ENCODE measurements around the gene CERS5.
"Not testable (repeated sequence)": the region's sequence is repeated elsewhere in the genome, so short reads cannot be mapped to it uniquely, and the experiment has no call there.

Gene CERS5

DNA sequence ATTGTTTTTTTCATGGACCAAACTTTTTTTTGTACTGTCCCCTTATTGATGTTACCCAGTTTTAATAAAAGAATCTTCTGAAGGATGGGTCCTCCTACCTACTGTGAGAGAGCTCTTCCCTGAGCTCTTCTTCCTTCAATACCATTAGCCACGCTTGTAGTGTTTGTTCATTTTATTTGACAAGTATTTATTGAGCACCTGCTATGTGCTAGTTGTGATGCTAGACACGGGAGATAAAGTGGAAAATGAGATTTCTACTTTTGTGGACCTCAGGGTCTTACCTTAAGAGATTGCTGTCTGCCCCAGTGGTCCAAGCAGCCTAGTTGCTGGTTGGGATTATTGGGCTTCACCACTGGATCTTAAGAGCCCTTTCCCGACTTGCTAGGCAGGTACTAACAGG is 66.6 kb downstream of the CERS5 start:
- no peak for DNase-seq

- no peak for DNase-seq
Observed at GRCh38 chr12:50099302-50100008, 67.7 kb downstream of the CERS5 start.

DNA sequence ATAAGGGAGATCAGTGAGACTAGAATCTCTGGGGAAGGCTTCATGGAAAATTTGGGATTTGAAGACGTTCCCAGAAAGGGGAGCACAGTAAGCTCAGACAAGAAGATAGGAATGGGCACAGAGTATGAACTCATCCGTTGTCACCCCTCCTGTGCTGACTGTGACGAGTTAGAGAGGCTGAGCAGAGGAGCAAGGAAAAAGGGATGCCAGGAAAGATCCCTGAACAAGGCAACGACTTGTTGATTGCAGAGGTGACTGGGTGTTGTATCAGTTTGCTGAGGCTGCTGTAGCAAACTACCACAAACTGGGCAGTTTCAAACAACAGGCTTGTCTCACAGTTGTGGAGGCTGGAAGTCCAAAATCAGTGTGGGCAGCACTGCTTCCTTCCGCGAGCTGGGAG is 69.2 kb downstream of the CERS5 start:
- no peak for DNase-seq

GRCh38 chr12:50090391-50090790 is 76.8 kb downstream of the CERS5 start:
- no peak for DNase-seq

GRCh38 chr12:50089730-50090129 is 77.4 kb downstream of the CERS5 start:
- DNase-seq: no peak

- DNase-seq: peak; percentile 52
Observed at GRCh38 chr12:50088577-50089335, 78.4 kb downstream of the CERS5 start.

DNA sequence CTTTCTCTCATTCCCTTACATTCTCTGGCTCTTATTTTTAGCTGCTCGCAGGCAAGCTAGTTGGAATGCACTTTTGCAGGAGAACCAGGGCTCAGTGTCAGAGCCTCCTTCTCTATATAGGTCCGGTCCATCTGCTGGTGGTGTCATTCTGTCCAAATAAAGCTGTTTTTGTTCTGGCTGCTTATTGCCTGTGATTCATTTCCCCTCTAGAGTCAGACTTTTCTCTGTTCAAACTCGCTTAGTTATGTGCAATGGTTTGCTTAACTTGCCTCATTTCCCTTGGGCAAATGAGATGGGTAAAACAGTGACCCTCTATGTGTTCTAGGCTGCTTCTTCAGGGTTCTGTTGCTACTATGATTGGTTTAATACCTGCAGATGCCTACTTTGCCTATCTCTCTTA is 79.2 kb downstream of the CERS5 start:
- no peak for DNase-seq

- no peak for DNase-seq
Observed at GRCh38 chr12:50087151-50087550, 80.0 kb downstream of the CERS5 start.

GRCh38 chr12:50086148-50086547 is 81.0 kb downstream of the CERS5 start:
- no peak for DNase-seq

DNA sequence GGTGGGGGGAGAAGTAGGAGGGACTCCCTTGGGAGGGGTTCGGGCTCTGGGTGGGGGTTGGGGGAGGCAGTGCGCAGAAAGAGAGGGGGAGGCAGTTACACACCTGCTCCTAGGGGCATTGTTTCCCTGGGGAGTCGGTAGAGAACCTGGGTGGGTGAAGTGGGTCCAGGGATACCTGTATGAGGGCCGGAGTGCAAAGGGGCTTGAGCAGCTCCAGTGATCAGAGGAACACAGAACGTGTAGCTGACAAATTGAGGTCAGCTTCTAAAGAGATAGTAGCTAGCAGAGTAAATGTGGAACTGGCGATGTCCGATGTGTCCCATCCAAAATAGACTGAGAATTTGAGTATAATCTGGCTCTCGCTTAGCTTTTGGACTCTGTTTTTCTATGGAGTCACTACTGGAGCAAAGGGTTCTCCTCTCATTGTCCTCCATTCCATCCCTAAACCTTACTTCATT is 81.5 kb downstream of the CERS5 start:
- no peak for DNase-seq

- DNase-seq: peak; percentile 96
Observed at GRCh38 chr12:50084775-50085614, 82.2 kb downstream of the CERS5 start, which contains the start of gene SMARCD1. SMARCD1 (plus strand) TSS chr12:50085342; CDS start chr12:50085370, 28 bp downstream.

DNA sequence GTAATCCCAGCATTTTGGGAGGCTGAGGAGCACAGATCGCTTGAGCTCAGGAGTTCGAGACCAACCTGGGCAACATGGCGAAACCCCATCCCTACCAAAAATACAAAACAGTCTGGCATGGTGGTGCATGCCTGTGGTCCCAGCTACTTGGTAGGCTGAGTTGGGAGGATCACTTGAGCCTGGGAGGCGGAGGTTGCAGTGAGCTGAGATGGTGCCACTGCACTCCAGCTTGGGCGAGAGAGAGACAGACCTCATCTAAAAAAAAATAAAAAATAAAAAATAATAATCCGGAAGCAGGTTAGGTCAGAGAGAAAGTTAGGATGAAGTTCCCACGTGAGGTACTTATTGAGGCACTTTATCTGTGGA is 82.8 kb downstream of the CERS5 start:
- DNase-seq: not testable (repeated sequence)

DNA sequence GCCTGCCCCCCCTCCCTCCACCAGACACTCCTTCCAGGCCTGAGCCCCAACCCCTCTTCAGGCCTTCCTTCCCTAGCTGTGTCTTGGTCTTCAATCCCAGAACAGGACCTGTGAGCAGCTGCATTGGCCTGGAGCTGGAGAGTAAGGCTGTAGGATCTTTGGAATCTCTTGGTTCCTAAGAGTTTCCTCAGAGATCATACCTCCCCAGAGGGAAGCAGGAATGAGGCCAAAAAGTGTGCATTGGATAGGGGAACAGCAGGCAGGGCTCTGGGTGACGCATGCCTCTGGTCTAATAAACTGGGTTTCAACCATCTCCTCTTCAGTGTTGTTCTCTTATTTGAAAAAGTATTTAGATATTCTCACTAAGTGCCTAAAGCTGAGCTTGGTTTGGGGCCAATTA is 83.9 kb downstream of the CERS5 start:
- DNase-seq: no peak

- no peak for DNase-seq
Observed at GRCh38 chr12:50082644-50083043, 84.5 kb downstream of the CERS5 start.

- no peak for DNase-seq
Observed at GRCh38 chr12:50081096-50081808, 85.9 kb downstream of the CERS5 start.

- no peak for DNase-seq
Observed at GRCh38 chr12:50079771-50080170, 87.4 kb downstream of the CERS5 start.
